Measurements from ENCODE around the gene NNT.
"Not testable (repeated sequence)": the region's sequence is repeated elsewhere in the genome, so short reads cannot be mapped to it uniquely, and the experiment has no call there.

Gene NNT

DNA sequence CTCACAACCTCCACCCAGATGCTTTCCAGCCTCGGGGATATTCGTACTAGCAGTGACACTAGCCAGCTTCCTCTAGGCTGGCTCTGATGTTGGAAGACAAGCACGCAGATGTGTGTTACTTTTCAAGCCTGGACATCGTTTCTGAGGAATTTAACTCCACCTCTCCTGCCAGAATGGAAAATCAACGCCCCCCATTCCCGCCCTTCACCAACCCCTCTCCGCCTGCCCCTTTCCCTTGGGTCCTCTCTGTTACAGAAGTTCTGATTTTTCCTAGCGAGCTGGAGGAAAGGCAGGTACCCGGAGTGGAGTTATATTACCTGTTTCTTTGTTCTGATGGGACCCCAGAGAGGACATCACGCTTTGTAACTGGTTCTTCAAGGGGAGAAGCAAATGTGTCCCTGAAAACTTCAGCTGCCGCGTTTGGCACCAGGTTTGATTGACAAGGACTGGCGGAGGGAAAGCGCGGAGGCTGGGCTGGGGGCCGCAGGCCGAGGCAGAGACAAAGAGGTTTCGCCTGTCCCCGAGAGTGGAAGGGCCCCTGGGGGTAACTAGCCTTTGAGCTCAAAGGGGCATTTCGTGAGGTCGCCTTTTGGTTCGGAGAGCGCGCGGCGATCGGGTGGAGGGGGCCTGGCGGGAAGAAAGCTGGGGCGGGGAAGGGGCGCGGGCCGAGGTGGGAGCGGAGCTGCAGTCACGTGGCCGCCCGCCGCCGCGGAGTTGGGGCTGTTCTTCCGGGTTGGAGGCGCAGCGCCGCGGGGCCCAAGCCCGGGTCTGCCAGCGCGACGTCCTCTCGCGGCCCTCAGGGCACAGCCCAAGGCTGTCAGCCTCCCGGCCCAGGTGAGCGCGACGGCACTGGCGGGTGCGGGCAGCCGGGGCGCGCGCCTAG, at the start of gene NNT:
Gene NNT (plus strand): TSS at position 720 of the 883 bp plus-strand sequence. CDS start 6,016 bp downstream, outside the sequence.
- DNase-seq, result peak; percentile 68

- DNase-seq, result no peak
These were observed 49.6 kb upstream of the NNT start for GRCh38 chr5:43553381-43553780.

DNA sequence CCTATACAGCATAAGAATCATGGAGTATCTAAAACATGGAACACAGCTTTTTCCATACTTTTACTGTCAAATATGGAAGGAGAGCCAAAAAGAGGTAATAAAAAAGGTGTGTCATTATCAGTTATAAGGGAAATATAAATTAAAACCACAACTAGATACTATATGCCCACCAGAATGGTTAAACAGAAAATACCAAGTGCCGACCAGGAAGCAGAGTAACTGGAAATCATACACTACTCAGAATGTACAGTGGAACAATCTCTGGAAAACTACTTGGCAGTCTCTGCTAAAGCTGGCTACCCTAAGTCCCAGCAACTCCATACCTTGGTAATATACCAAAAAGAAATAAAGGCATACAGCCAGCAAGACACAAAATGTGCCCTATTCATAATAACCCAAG, 48.5 kb upstream of the NNT start:
- DNase-seq, result no peak

GRCh38 chr5:43555895-43556606, 46.9 kb upstream of the NNT start:
- no peak for DNase-seq

GRCh38 chr5:43556607-43556856, 46.4 kb upstream of the NNT start:
- DNase-seq, result not testable (repeated sequence)

DNA sequence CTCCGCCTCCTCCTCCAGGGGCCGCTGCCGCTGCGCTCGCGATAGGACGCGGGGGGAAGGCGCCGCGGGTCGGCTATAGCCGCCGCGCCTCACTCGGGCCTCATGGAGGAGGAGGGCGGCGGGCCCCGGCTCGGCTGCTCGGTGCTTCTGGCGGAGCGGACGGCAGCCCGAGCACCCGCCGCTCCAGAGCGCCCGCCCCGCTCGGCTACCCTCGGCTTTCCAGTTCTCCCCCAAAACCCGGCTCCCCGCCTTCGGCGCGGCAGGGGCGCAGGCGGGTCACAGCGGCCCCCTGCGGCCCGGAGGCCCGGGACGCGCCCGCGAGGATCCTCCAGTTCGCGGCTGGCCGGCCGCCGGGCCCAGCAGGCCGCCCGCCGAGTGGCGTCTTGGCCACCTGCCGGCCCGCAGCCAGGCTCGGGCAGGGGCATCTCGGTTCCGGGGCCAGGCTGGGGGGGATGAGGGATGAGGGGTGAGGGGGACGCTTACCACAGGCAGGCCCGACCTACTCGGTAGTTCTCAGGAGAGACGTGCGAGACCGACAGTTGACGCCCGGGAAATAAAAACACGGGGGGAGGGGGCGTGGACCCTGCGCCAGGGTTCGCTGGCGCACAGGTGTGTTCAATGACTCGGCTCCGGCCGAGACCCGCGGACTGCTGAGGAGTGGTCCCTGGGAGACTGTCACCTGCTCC, 46.0 kb upstream of the NNT start, which contains the start of gene PAIP1:
Gene PAIP1 (minus strand): TSS at position 221 of the 686 bp plus-strand sequence. CDS start 231 bp downstream, outside the sequence.
- DNase-seq, result peak; percentile 78

DNA sequence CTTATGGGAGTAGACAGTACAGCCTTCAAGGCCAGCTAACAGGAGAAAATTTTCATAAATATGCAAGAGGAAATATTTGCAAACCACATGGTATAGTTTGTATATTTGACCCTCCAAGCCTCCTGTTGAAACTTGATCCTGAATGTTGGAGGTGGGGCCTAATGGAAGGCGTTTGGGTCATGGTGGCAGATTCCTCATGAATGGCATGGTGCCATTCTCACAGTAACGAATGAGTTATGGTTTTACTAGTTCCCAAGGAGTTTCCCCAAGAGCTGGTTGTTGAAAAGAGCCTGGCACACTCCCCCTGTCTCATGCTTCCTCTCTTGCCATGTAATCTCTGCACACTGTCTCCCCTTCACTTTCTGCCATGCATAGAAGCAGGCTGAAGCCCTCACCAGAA, 42.9 kb upstream of the NNT start:
- no peak for DNase-seq

- no peak for DNase-seq
These were observed 41.6 kb upstream of the NNT start for GRCh38 chr5:43561356-43561755.

- no peak for DNase-seq
These were observed 39.7 kb upstream of the NNT start for GRCh38 chr5:43563321-43563720.

DNA sequence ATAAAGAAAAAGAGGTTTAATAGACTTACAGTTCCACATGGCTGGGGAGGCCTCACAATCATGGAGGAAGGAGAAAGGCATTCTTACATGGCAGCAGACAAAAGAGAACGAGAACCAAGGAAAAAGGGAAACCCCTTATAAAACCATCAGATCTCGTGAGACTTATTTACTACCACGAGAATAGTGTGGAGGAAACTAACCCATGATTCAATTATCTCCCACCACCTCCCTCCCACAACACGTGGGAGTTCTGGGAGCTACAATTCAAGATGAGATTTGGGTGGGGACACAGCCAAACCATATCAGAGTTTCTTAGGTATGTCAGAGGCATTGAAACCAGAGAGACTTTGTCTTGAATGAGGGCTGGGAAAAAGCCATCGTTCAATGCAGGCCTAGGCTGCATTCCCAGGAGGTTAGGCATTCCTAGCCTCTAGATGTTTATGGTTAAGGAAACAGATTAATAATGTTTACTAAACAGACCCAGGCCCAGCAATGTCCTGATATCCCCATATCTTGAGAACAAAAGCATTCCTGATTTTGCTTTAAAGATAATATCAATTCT, 38.6 kb upstream of the NNT start:
- DNase-seq, result no peak

- DNase-seq, result no peak
These were observed 37.9 kb upstream of the NNT start for GRCh38 chr5:43565043-43565442.

DNA sequence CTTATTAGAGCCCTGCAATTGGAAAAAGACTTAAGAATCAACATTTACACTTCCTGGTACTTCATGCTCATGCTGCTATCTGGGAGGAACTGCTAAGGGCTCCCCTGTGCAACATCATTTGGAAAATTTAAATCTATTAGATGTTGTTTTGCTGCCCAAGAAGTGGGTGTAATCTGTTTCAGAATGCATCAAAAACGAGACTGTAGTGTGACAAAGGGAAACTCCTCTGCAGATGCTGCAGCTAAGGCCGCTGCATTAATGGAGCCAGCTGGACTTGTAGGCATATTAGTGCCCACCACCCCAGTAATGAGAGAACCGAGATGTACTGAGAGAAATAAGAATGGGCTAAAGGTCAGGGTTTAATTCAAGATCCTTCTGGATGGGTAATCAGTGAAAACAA, 35.0 kb upstream of the NNT start:
- no peak for DNase-seq

DNA sequence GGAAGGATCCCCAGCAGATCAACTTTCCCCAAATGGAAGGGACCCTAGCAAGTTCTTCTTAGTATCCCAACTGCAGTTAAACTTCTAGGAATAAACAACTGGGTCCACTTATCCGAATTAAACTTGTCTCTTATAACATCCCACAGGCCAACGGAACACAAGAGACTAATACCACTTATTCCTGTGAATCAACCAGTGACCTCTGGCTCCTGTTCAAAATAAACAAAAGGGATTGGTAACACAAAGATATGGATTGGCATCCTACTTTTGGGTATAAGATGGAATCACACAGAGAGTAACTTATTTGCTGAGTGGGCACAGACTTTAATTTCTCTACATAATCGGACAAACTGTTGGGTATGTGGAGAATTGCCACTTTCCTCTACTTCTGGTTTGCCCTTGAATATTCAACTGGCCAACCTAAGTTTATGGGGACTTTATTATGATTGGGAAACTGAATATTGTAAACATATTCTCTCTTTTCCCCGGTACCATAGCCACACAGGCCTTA, 33.7 kb upstream of the NNT start:
- DNase-seq, result no peak

DNA sequence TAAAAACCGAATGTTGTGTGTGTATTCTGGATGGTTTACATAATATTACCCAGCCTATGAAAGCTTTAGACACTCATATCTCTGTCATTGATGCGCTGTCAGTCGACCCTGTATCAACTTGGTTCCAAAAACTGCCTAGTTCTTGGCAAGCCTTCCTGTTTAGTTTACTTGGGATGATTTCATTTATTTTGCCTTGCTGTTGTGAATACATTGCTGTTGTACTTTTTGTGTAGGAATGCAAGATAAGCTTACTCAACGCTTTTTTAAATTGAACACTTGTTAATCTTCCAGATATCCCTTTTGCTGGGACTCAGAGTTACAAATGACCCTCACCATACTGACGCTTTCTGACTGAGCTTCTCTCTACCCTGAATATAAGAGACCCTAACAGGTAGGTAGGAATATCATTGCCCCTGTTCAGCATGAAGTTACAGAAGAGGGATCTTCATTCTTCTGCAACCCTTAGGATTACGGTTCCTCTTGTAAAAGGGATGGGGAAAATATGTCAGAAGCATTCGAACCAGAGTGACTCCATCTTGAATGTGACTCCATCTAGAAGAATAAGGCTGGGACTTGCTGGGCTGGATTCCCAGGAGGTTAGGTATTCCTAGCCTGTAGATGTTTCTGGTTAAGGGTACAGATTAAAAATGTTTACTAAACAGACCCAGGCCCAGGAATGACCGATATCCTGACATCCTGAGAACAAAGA, 32.4 kb upstream of the NNT start:
- DNase-seq, result no peak

DNA sequence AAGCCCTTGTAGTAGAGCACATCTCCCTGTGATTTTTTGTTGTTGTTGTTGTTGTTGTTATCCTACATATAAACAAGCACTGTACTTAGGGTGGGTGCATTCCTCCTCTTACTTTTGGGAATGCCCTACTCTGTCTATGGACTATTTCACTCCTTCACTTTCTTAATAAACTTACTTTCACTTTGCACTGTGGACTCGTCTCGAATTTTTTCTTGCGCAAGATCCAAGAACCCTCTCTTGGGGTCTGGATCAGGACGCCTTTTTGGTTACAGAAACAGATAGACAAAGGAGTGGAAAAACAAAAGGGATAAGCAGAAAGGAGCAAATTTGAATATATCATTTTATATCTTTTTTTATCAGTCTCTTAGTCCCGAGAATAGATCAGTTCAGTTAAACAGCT, 31.7 kb upstream of the NNT start:
- no peak for DNase-seq

GRCh38 chr5:43572357-43572756, 30.6 kb upstream of the NNT start:
- no peak for DNase-seq

DNA sequence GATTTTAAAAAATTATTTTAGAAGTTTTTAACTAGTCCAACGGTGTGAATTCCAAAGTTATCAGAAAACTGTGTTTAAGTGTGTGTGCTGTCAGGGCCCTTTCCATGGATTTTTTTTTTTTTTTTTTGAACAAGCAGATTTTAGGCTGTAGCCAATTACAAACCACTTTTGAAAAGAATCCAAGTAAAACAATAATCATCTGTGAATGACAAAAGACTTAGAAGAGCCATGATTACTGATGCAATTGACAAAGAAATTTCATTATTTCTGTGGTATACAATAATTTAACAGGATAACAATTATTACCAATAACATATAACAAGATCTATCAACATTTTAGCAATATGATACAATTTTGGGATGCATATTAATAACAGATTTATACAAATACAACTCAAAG, 29.9 kb upstream of the NNT start:
- DNase-seq, result no peak

GRCh38 chr5:43580402-43581210, 22.4 kb upstream of the NNT start:
- not testable (repeated sequence) for DNase-seq

GRCh38 chr5:43581398-43581797, 21.6 kb upstream of the NNT start:
- no peak for DNase-seq

DNA sequence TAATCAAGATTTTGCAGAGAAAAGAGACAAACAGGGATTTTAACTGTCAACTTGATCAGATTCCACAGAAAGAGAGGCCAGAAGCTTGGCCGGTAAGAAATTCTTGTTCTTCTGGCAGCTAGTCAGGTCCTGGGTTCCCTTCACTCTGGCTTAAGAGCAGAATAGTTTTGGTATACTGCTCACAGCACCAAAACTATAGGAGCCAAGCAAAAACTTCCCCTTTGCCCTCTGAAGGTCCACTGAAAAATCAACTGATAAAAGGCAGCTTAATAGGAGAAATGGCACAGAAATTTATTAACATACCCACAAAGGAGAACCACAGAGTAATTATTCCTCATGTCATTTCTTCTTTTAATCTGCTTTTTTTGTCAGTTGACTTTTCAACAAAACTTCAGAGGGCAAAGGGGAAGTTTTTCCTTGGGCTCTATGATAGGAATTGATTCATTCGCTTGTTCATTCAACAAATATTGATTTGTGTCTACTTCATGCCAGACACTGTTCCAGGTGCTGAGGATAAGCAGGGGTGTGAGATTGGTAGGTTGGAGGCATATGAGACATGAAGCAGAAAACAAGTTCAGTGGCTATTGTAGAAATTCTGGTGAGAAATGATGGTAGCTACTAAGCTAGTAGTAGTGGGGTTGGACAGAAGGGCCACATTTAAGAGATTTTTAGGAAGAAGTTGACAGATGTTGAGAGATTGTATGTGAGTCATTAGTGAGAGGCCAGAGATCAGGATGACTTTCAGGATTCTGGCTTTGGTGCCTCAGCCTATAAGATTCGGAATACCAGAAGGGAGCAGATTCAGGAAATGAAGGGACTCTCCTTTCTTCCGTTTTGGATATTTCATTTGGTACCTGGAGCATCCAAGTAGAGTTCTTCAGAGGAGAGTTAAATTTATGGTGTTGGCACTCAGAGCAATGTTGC, 20.6 kb upstream of the NNT start:
- DNase-seq, result no peak

DNA sequence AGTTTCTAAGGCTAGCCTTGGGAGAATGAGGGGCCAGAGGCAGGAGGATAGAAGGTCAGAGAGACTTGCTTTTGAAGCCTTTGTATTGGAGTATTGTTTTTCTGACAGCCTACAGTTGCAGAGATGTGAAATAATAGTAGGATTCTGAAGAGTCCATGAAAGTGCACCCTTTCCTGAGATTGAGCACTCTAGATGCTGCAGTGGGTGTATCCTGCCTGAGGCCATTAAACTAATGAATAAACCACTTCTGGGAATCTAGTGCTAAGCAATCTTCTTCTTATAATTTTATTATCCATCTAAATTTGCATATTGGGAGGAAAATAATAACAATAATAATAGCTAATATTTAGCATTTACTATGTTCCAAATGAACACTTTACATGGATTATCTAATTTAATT, 19.3 kb upstream of the NNT start:
- DNase-seq, result no peak

Measured in NCI-H1436 (cell line).